ENCODE results near the gene ZNF813.

ZNF813 gene

GRCh38 chr19:53521373-53522202, 54.1 kb downstream of the ZNF813 start:
- DNase-seq = no peak

- no peak for DNase-seq
These were observed 58.4 kb downstream of the ZNF813 start for GRCh38 chr19:53525922-53526321.

- DNase-seq = no peak
These were observed 63.1 kb downstream of the ZNF813 start for GRCh38 chr19:53530622-53531021.

GRCh38 chr19:53531457-53531856, 63.9 kb downstream of the ZNF813 start:
- no peak for DNase-seq

GRCh38 chr19:53532362-53532761, 64.8 kb downstream of the ZNF813 start:
- no peak for DNase-seq

- no peak for DNase-seq
These were observed 68.7 kb downstream of the ZNF813 start for GRCh38 chr19:53536225-53536548.

- no peak for DNase-seq
These were observed 69.6 kb downstream of the ZNF813 start for GRCh38 chr19:53537121-53537520.

GRCh38 chr19:53537521-53538377, 70.2 kb downstream of the ZNF813 start, which contains the start of gene ZNF331:
Gene ZNF331 (plus strand): TSS chr19:53538145. CDS start chr19:53569377, 31,232 bp downstream.
- DNase-seq = peak; percentile 67 to 80

GRCh38 chr19:53538378-53539109, 71.0 kb downstream of the ZNF813 start:
- no peak for DNase-seq

GRCh38 chr19:53540091-53540490, 72.6 kb downstream of the ZNF813 start:
- DNase-seq = no peak

GRCh38 chr19:53541971-53542370, 74.4 kb downstream of the ZNF813 start:
- no peak for DNase-seq

- DNase-seq = no peak
These were observed 77.9 kb downstream of the ZNF813 start for GRCh38 chr19:53545271-53546065.

All from inflammatory macrophage treated with lipopolysaccharide for 1 hour (primary cell).